ENCODE results near the gene HMGXB3.

HMGXB3 gene

GRCh38 chr5:149969181-149969930, 31.2 kb upstream of the HMGXB3 start:
- H3K36me3 ChIP-seq (ENCODE audit: control insufficient read depth, insufficient read depth, low read length), result no peaks in the 10 kb centered on the region
- TF ChIP-seq CTCF (IDR thresholded peaks at IDR 0.05), result no peak
- no peak overlapping the region for H3K9ac ChIP-seq
- H3K4me3 ChIP-seq (ENCODE audit: low read depth, low read length), result no peak overlapping the region
- no peak overlapping the region for H2AFZ ChIP-seq
- H3K4me1 ChIP-seq, result peaks cover 5% of the 10 kb centered on the region
- H3K27me3 ChIP-seq (ENCODE audit: control insufficient read depth, insufficient read depth, low read length), result no peaks in the 10 kb centered on the region
- H3K79me2 ChIP-seq, result peaks cover 6% of the 10 kb centered on the region
- no peaks in the 10 kb centered on the region for H3K9me3 ChIP-seq (ENCODE audit: control insufficient read depth, low read length)
- no peak overlapping the region for H3K4me2 ChIP-seq (ENCODE audit: low read length)
- H3K27ac ChIP-seq, result no peak overlapping the region

- no peaks in the 10 kb centered on the region for H3K4me1 ChIP-seq
- H3K27me3 ChIP-seq (ENCODE audit: control insufficient read depth, insufficient read depth, low read length), result no peaks in the 10 kb centered on the region
- H3K36me3 ChIP-seq (ENCODE audit: control insufficient read depth, insufficient read depth, low read length), result no peaks in the 10 kb centered on the region
- H3K79me2 ChIP-seq, result no peaks in the 10 kb centered on the region
- no peak for TF ChIP-seq CTCF (IDR thresholded peaks at IDR 0.05)
- H3K27ac ChIP-seq, result no peak overlapping the region
- H2AFZ ChIP-seq, result no peak overlapping the region
- H3K4me3 ChIP-seq (ENCODE audit: low read depth, low read length), result no peak overlapping the region
- H3K9me3 ChIP-seq (ENCODE audit: control insufficient read depth, low read length), result no peaks in the 10 kb centered on the region
- no peak overlapping the region for H3K9ac ChIP-seq
- no peak overlapping the region for H3K4me2 ChIP-seq (ENCODE audit: low read length)
Observed at GRCh38 chr5:149975409-149975808, 25.1 kb upstream of the HMGXB3 start.

- Histone ChIP-seq H3K9me3 (ENCODE audit: control insufficient read depth, low read length) (no peaks in the 10 kb centered on the region), H3K27me3 (ENCODE audit: control insufficient read depth, insufficient read depth, low read length) (no peaks in the 10 kb centered on the region), H3K79me2 (no peaks in the 10 kb centered on the region), H3K36me3 (ENCODE audit: control insufficient read depth, insufficient read depth, low read length) (no peaks in the 10 kb centered on the region), H3K4me2 (ENCODE audit: low read length) (no peak overlapping the region), H3K9ac (no peak overlapping the region), H3K4me1 (no peaks in the 10 kb centered on the region), H3K4me3 (ENCODE audit: low read depth, low read length) (no peak overlapping the region), H3K27ac (no peak overlapping the region), H2AFZ (no peak overlapping the region)
- TF ChIP-seq CTCF (IDR thresholded peaks at IDR 0.05), result no peak
Observed at GRCh38 chr5:149979896-149980295, 20.6 kb upstream of the HMGXB3 start.

GRCh38 chr5:149981206-149981605, 19.3 kb upstream of the HMGXB3 start:
- no peaks in the 10 kb centered on the region for H3K27me3 ChIP-seq (ENCODE audit: control insufficient read depth, insufficient read depth, low read length)
- no peaks in the 10 kb centered on the region for H3K9me3 ChIP-seq (ENCODE audit: control insufficient read depth, low read length)
- H3K4me1 ChIP-seq, result no peaks in the 10 kb centered on the region
- no peaks in the 10 kb centered on the region for H3K36me3 ChIP-seq (ENCODE audit: control insufficient read depth, insufficient read depth, low read length)
- no peak overlapping the region for H3K4me3 ChIP-seq (ENCODE audit: low read depth, low read length)
- H3K27ac ChIP-seq, result no peak overlapping the region
- no peak overlapping the region for H2AFZ ChIP-seq
- H3K4me2 ChIP-seq (ENCODE audit: low read length), result no peak overlapping the region
- H3K9ac ChIP-seq, result no peak overlapping the region
- TF ChIP-seq CTCF (IDR thresholded peaks at IDR 0.05), result no peak
- H3K79me2 ChIP-seq, result no peaks in the 10 kb centered on the region

GRCh38 chr5:149982505-149982904, 18.0 kb upstream of the HMGXB3 start:
- Histone ChIP-seq H3K36me3 (ENCODE audit: control insufficient read depth, insufficient read depth, low read length) (no peaks in the 10 kb centered on the region), H3K9ac (no peak overlapping the region), H2AFZ (no peak overlapping the region), H3K4me2 (ENCODE audit: low read length) (no peak overlapping the region), H3K4me3 (ENCODE audit: low read depth, low read length) (no peak overlapping the region), H3K27ac (no peak overlapping the region), H3K79me2 (no peaks in the 10 kb centered on the region), H3K4me1 (no peaks in the 10 kb centered on the region), H3K9me3 (ENCODE audit: control insufficient read depth, low read length) (no peaks in the 10 kb centered on the region), H3K27me3 (ENCODE audit: control insufficient read depth, insufficient read depth, low read length) (no peaks in the 10 kb centered on the region)
- TF ChIP-seq CTCF (IDR thresholded peaks at IDR 0.05), result no peak
